ENCODE data around the gene CALR. TPM values are rescaled to one million over a fixed set of nuclear protein-coding genes. Genes with fewer than 3 reads are reported as not detected.
"Not testable (repeated sequence)": the region's sequence is repeated elsewhere in the genome, so short reads cannot be mapped to it uniquely, and the experiment has no call there.

The CALR gene
- polyA plus RNA-seq, 1 of the 3 experiments (the other 2 are of a cell fraction), result 1,334 TPM

- no peak for TF ChIP-seq CTCF (IDR thresholded peaks at IDR 0.05)
These were observed 18.3 kb downstream of the CALR start, which contains the start of gene GADD45GIP1 (continued) for GRCh38 chr19:12956446-12957388.

- peak overlapping the region; percentile 96 for H3K4me2 ChIP-seq
- H3K27ac ChIP-seq (ENCODE audit: low read depth in 2 of 2, low read length in 1 of 2), result peak overlapping the region; percentile 73 to 97
- peaks cover 23 to 31% of the 10 kb centered on the region in 2 experiments for H3K4me1 ChIP-seq (ENCODE audit: control insufficient read depth in 1 of 2, insufficient read depth in 2 of 2, low read depth in 1 of 2, low read length in 1 of 2)
- ChIA-PET POLR2A (interaction anchor here (1.6 kb wide), 1 partner anchor 8 kb away, joined by 5 read pairs; no protein-coding TSS in a partner anchor), CTCF (interaction anchor here (1.3 to 5.6 kb wide), 4 partner anchors 8 to 207 kb away, joined by 3 to 55 read pairs (median 4); no protein-coding TSS in a partner anchor)
- H3F3A ChIP-seq (replicated peaks; ENCODE audit: insufficient read depth), result peaks cover 45% of the 10 kb centered on the region
- H2AFZ ChIP-seq (ENCODE audit: low read depth), result peak overlapping the region; percentile 99
- peaks cover 45% of the 10 kb centered on the region for H3K79me2 ChIP-seq (ENCODE audit: insufficient read depth)
- H4K20me1 ChIP-seq (ENCODE audit: insufficient read depth); H3K27me3 ChIP-seq (ENCODE audit: insufficient read depth); H3K9me2 ChIP-seq; H3K9me3 ChIP-seq; DNase-seq: not testable (repeated sequence)
- H3K9ac ChIP-seq, result peak overlapping the region; percentile 89
- peaks cover 0 to 11% of the 10 kb centered on the region in 2 experiments for H3K36me3 ChIP-seq (replicated peaks in 1 of 2; ENCODE audit: control insufficient read depth in 1 of 2, insufficient read depth in 2 of 2, low read length in 1 of 2)
- peak overlapping the region; percentile 70 to 71 for H3K4me3 ChIP-seq (ENCODE audit: low read depth in 2 of 2, low read length in 1 of 2)
- 47% methylated on average over 31 of the region's 31 CpGs for WGBS (ENCODE audit: low lambda C conversion rate)
These were observed 19.1 kb downstream of the CALR start for GRCh38 chr19:12957389-12957952.

GRCh38 chr19:12959481-12959880, 21.1 kb downstream of the CALR start:
- no peak overlapping the region for H2AFZ ChIP-seq (ENCODE audit: low read depth)
- H3K36me3 ChIP-seq (replicated peaks in 1 of 2; ENCODE audit: control insufficient read depth in 1 of 2, insufficient read depth in 2 of 2, low read length in 1 of 2), result peaks cover 0 to 10% of the 10 kb centered on the region in 2 experiments
- DNase-seq, result no peak
- H3K9me3 ChIP-seq, result no peaks in the 10 kb centered on the region
- no peak overlapping the region for H3K4me3 ChIP-seq (ENCODE audit: low read depth in 2 of 2, low read length in 1 of 2)
- H4K20me1 ChIP-seq (ENCODE audit: insufficient read depth), result no peaks in the 10 kb centered on the region
- H3K27me3 ChIP-seq (ENCODE audit: insufficient read depth), result no peaks in the 10 kb centered on the region
- POLR2A ChIA-PET, result interaction anchor here (0.7 kb wide), 1 partner anchor 68 kb away, joined by 4 read pairs; the partner anchor contains the start of gene GCDH
- TF ChIP-seq SMC3 (IDR thresholded peaks at IDR 0.05; ENCODE audit: low read depth, low read length), result no peak
- no peak for TF ChIP-seq MXI1 (IDR thresholded peaks at IDR 0.05; ENCODE audit: low read depth, low read length)
- TF ChIP-seq USF1 (IDR thresholded peaks at IDR 0.05; ENCODE audit: borderline replicate concordance, low read depth), result no peak
- no peak for TF ChIP-seq EP300 (IDR thresholded peaks at IDR 0.05; ENCODE audit: borderline replicate concordance in 1 of 2, low read depth in 1 of 2, low read length in 1 of 2)
- no peak for TF ChIP-seq TEAD4 (IDR thresholded peaks at IDR 0.05; ENCODE audit: borderline replicate concordance, insufficient read depth)
- no peak for TF ChIP-seq RCOR1 (IDR thresholded peaks at IDR 0.05; ENCODE audit: low read length)
- TF ChIP-seq RAD21 (IDR thresholded peaks at IDR 0.05; ENCODE audit: low read length), result no peak
- TF ChIP-seq PBX3 (IDR thresholded peaks at IDR 0.05), result no peak
- no peak for TF ChIP-seq USF2 (IDR thresholded peaks at IDR 0.05; ENCODE audit: borderline replicate concordance, low read depth, low read length)
- H3K4me1 ChIP-seq (ENCODE audit: control insufficient read depth in 1 of 2, insufficient read depth in 2 of 2, low read depth in 1 of 2, low read length in 1 of 2), result peaks cover 6 to 12% of the 10 kb centered on the region in 2 experiments
- no peak overlapping the region for H3K4me2 ChIP-seq
- CTCF ChIA-PET, result interaction anchor here (1.0 to 1.7 kb wide), 6 partner anchors 9 to 142 kb away, joined by 3 to 5 read pairs (median 4); no protein-coding TSS in a partner anchor
- H3K9ac ChIP-seq, result no peak overlapping the region
- H3K79me2 ChIP-seq (ENCODE audit: insufficient read depth), result peaks cover 35% of the 10 kb centered on the region
- H3F3A ChIP-seq (replicated peaks; ENCODE audit: insufficient read depth), result peaks cover 25% of the 10 kb centered on the region
- no peaks in the 10 kb centered on the region for H3K9me2 ChIP-seq
- no peak overlapping the region for H3K27ac ChIP-seq (ENCODE audit: low read depth in 2 of 2, low read length in 1 of 2)
- 61% methylated on average over 6 of the region's 6 CpGs for WGBS (ENCODE audit: low lambda C conversion rate)

Measured in SK-N-SH (cell line).